ENCODE data around the gene TOP3B. TPM values are rescaled to one million over a fixed set of nuclear protein-coding genes. Genes with fewer than 3 reads are reported as not detected.

The TOP3B gene
- total RNA-seq, 6 experiments from 2014 or later = 13.8 to 17.1 (median 15.2) TPM

DNA sequence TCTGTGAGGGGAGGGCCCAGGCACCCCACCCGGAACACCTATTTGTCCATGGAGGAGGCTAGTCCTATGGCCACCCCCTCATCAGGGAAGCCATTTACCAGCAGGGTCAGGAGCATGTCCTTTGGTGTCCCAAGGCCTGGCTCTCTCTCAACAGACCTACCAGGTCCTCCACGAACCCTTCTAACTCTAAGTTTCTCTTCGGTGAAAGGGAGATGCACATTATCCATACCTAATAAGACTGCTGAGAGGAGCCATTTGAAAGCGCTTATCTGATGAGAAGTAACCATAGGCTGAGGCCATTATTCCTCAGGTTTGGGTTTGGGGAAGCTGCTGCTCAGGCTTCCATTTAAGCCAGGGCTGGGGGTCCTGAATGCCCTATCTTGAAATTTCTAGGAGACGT is 9.2 kb upstream of the TOP3B start:
- Mint-ChIP-seq H3K36me3 (ENCODE audit: low read depth) (no peaks in the 10 kb centered on the region), H3K27me3 (ENCODE audit: insufficient read depth) (peaks cover 30% of the 10 kb centered on the region), H3K4me3 (no peak overlapping the region), H3K4me1 (ENCODE audit: low read depth) (no peaks in the 10 kb centered on the region), H3K27ac (no peak overlapping the region), H3K9me3 (no peaks in the 10 kb centered on the region)
- DNase-seq = no peak
- TF ChIP-seq, protein P1, sequence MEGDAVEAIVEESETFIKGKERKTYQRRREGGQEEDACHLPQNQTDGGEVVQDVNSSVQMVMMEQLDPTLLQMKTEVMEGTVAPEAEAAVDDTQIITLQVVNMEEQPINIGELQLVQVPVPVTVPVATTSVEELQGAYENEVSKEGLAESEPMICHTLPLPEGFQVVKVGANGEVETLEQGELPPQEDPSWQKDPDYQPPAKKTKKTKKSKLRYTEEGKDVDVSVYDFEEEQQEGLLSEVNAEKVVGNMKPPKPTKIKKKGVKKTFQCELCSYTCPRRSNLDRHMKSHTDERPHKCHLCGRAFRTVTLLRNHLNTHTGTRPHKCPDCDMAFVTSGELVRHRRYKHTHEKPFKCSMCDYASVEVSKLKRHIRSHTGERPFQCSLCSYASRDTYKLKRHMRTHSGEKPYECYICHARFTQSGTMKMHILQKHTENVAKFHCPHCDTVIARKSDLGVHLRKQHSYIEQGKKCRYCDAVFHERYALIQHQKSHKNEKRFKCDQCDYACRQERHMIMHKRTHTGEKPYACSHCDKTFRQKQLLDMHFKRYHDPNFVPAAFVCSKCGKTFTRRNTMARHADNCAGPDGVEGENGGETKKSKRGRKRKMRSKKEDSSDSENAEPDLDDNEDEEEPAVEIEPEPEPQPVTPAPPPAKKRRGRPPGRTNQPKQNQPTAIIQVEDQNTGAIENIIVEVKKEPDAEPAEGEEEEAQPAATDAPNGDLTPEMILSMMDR (IDR thresholded peaks at IDR 0.05) = no peak

- DNase-seq = no peak
- H3K4me3 Mint-ChIP-seq = no peak overlapping the region
- no peaks in the 10 kb centered on the region for H3K4me1 Mint-ChIP-seq (ENCODE audit: low read depth)
- H3K36me3 Mint-ChIP-seq (ENCODE audit: low read depth) = no peaks in the 10 kb centered on the region
- H3K9me3 Mint-ChIP-seq = no peaks in the 10 kb centered on the region
- TF ChIP-seq, protein P1 (IDR thresholded peaks at IDR 0.05) = no peak
- H3K27me3 Mint-ChIP-seq (ENCODE audit: insufficient read depth) = peaks cover 30% of the 10 kb centered on the region
- H3K27ac Mint-ChIP-seq = no peak overlapping the region
These were observed 8.7 kb upstream of the TOP3B start for GRCh38 chr22:21991304-21991596.

GRCh38 chr22:21990445-21991303 is 8.1 kb upstream of the TOP3B start:
- no peak for DNase-seq
- Mint-ChIP-seq H3K27ac (no peak overlapping the region), H3K4me1 (ENCODE audit: low read depth) (no peaks in the 10 kb centered on the region), H3K9me3 (no peaks in the 10 kb centered on the region), H3K27me3 (ENCODE audit: insufficient read depth) (peaks cover 27% of the 10 kb centered on the region), H3K36me3 (ENCODE audit: low read depth) (no peaks in the 10 kb centered on the region), H3K4me3 (no peak overlapping the region)
- TF ChIP-seq, protein P1 (IDR thresholded peaks at IDR 0.05) = 0 out of 2 replicates have a peak, but pooled peaks have one; percentile 10

- Mint-ChIP-seq H3K4me1 (ENCODE audit: low read depth) (peaks cover 6% of the 10 kb centered on the region; the same call in 1 of the 2 replicates), H3K4me3 (no peak overlapping the region), H3K36me3 (ENCODE audit: low read depth) (no peaks in the 10 kb centered on the region), H3K27ac (no peak overlapping the region), H3K27me3 (ENCODE audit: insufficient read depth) (peaks cover 16% of the 10 kb centered on the region), H3K9me3 (no peaks in the 10 kb centered on the region)
- no peak for DNase-seq
- TF ChIP-seq, protein P1 (IDR thresholded peaks at IDR 0.05) = no peak
These were observed 6.5 kb upstream of the TOP3B start for GRCh38 chr22:21989049-21989448.

- Mint-ChIP-seq H3K27me3 (ENCODE audit: insufficient read depth) (peaks cover 11% of the 10 kb centered on the region), H3K36me3 (ENCODE audit: low read depth) (no peaks in the 10 kb centered on the region), H3K4me3 (no peak overlapping the region), H3K27ac (no peak overlapping the region), H3K9me3 (no peaks in the 10 kb centered on the region), H3K4me1 (ENCODE audit: low read depth) (peaks cover 21% of the 10 kb centered on the region)
- DNase-seq = no peak
- TF ChIP-seq, protein P1 (IDR thresholded peaks at IDR 0.05) = no peak; the same call in 1 of the 2 replicates
These were observed 2.6 kb upstream of the TOP3B start for GRCh38 chr22:21985214-21985613.
